HG03139 (cell line): ENCODE data around the gene ACP1.
A peak's percentile ranks its signal among the peaks of the same experiment; 100 is the strongest.

Source experiments
- ATAC-seq: cut with Tn5 transposase; IDR thresholded peaks from one replicate; pipeline ENCODE4 v1.9.1; 2021; ENCODE audit not compliant: unreplicated experiment

Gene ACP1

GRCh38 chr2:254241-254640, 10.5 kb upstream of the ACP1 start:
- no peak for ATAC-seq

DNA sequence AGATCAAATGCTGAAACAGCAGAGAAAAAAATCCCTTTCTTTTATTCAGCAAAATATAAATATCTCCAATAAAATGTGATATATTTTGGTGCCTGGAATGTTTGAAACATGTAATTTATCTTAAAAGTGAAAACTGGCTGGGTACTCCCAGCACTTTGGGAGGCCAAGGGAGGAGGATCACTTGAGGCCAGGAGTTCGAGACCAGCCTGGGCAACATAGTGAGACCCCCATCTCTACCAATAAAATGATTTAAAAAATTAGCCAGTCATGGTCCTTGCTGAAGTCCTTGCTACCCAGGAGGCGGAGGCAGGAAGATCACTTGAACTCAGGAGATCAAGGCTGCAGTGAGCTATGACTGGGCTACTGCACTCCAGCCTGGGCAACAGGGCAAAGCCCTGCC, 9.6 kb upstream of the ACP1 start:
- ATAC-seq = no peak

DNA sequence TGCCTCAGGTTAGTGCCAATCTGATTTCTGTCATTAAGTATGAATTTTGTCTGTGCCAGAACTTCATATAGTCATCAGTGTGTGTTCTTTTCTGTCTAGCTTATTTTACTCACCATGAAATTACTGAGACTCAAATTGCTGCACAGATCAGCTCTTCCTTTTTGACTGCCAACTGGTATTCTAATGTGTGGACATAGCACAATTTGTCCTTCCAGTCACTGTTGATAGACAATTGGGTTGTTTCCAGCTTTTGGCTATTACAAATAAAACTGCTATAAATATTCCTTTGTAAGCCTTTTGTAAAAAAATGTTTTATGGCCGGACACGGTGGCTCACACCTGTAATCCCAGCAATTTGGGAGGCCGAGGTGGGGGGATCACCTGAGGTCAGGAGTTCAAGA, 8.7 kb upstream of the ACP1 start:
- no peak for ATAC-seq

DNA sequence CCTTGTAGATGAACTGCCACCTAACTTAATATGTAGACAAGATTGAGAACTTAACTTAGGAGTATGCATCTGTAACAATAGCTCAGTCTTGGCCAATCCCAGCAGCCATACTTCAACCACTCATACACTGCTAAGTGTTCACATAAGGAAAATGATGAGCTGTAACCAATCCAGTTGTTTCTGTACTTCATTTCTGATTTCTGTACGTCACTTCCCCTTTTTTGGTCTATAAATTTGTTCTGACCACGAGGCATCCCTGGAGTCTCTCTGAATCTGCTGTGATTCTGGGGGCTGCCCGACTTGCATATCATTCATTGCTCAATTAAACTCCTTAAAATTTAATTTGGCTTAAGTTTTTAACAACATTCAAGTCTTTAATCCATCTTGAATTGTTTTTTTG, 7.3 kb upstream of the ACP1 start:
- ATAC-seq = no peak

GRCh38 chr2:257842-258241, 6.9 kb upstream of the ACP1 start:
- no peak for ATAC-seq

GRCh38 chr2:258933-259332, 5.8 kb upstream of the ACP1 start:
- no peak for ATAC-seq

DNA sequence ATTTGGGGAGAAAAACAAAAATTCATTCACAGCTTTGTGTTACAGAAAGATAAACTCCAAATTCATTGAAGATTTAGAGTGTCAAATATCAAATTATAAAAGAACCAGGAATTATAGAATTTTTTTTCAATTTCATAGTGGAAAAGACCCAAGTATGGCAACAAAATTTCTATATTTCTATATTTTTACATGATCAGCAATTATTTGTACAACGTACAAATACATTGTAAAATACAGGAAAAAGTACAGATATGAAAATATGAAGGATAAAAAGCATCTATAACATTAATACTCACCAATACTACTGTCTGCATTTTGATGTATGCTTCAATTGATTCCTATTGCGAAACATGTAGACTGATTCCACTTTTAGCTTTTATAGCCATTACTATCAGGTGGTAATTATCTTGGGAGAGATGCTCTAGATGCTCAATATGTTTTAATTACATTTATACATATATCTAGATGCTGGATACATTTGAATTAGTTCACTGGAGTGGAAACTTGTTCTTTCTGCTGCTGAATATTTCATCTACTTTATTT, 4.9 kb upstream of the ACP1 start:
- no peak for ATAC-seq

- ATAC-seq = no peak
Measured at GRCh38 chr2:260507-261161, 4.1 kb upstream of the ACP1 start.

- no peak for ATAC-seq
Measured at GRCh38 chr2:262117-262516, 2.6 kb upstream of the ACP1 start.

DNA sequence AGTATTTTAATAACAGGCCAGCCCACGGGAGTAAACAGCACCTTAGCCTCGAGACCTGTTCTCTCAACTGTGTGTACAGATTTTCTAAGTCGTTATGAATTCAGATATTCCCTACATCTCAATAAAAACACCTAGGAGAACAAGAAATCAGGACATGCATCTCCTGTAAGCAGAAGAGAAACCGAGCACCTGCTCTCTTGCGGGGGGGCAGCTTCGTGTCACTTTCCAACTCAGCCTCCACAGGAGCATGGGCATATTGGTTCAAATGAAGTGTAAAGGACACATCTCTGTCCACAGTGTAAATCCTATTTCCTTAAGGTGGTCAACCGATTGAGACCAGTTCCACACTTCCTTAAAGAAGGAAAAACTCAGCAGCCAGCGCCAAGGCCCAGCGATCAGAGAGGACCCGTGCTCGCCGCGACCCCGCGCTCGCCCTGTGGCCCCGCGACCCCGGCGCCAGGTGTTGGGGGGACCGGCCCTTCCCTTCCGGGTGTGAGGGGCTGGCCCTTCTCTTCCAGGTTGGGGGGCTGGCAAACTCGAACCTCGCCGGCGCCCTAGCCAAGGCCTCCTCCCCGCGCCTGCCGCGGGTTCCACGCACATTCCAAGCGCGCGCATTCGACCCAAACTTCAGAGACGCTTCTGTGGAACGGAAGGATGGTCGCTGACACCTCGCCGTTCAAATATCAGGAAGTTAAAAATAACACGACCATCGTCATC, 1.6 kb upstream of the ACP1 start:
- no peak for ATAC-seq

DNA sequence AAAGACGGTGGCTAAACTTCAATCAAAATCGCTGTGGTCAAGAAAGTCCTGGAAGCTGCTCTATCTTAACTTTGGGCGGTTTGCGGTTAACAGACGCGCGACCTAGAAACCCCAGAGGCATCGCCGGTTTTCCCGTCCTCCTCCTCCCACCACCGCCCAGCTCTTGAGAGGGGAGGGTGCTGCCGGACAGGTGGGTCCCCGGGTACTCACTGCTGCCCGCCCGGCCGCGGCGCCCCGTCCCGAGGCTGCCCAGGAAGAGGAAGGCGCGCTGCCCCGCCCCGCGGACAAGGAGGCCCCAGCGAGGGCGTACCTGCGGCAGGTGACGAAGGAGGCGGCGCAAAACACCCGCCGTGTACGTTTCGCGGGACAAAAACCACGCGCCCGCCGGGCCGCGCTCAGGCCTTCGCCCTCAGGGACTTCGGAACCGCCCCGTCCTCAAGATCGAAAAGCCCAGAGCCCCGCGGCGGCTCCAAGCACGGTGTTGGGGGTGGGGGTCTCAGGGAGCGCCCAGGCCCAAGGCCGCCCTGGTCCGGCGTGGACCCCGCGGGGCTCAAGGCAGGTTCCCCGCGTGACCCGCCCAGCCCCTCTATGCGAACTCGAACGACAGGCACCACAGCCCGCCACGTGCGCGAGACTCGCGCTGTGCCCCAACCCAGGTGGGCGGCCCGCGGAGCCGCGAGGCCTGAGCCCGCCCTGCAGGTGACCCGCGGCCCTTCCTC, 814 bp upstream of the ACP1 start, which contains the start of gene SH3YL1:
Gene SH3YL1 (minus strand): TSS at position 259 of the 719 bp plus-strand sequence. CDS start 48 bp downstream, at position 211.
- peak; percentile 11 for ATAC-seq

DNA sequence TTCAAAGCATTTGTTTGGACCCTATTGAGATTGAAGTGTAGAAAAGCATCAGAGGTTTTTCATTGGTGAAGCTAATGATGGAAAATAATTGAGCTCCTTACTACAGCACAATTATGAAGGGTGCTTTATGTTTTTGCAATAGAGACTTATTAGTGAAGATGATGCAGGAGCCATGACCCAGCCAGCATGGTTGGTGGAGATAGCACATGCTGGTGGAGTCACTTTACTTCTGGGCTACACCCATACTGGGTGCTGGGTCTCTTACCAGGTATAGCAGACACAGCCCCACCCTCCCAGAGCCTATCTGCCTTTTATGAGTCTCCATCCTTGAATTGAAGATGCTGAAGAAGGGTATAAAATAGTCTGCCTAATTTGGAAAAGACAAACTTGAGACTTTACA, 3.6 kb downstream of the ACP1 start:
- ATAC-seq = no peak

DNA sequence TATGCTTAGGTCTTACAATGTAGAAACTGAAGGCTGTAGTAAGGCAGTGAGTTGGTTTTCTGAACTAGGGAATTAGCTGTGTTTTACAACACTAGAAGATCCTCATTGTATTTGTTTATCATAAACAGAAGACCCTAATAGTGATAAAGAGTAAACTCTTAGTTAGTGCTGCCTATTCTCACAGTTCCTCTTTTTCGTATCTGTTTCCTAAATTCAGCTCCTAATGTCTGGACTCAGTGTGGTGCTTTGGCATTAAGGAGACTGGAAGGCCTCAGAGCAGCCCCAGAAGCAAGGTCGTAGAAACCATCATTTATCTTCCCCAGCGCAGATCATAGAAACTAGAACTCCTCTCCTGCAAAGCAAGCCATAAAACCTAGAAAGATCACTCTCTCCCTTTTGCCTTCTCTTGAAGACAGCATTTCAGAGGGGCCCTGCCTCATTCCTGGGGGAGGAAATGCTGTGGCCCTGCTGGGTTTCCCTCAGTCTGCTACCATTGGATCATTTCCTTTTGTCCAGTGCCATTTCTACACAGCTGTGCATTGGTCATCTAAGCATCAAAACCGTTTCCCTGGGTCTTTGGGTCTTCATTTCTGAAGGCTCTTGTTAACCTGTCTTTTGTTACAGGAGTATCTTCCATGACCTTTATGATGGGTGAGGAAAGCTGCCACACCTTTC, 4.7 kb downstream of the ACP1 start:
- no peak for ATAC-seq

DNA sequence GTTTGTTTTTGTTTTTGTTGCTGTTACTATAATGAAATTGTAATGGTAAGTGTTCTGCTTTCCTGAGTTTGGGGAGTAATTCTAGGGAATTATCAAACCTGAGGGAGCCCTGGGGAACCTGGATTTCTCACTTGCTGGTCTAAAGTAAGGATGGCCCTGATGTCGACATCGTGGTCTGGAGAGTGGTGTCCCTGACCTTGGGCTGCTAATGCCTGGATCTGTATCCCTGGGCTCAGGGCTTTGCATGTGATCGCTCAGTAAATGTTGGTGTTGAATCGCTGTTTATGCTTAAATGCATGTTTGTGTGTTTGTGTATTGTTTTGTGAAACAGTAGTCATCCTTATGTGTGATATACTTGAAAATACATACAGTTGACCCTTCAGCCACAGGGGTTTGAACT, 6.1 kb downstream of the ACP1 start:
- ATAC-seq = no peak

DNA sequence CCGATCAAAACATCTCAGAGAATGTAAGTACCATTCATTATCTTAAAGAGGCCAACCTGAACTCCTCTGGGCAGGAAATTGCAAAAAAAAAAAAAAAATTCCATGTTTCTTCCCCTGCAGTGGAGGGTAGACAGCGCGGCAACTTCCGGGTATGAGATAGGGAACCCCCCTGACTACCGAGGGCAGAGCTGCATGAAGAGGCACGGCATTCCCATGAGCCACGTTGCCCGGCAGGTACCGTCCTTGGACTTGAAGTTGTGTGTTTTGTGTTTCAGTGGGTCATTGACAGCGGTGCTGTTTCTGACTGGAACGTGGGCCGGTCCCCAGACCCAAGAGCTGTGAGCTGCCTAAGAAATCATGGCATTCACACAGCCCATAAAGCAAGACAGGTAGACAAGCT, 7.2 kb downstream of the ACP1 start:
- ATAC-seq = no peak

DNA sequence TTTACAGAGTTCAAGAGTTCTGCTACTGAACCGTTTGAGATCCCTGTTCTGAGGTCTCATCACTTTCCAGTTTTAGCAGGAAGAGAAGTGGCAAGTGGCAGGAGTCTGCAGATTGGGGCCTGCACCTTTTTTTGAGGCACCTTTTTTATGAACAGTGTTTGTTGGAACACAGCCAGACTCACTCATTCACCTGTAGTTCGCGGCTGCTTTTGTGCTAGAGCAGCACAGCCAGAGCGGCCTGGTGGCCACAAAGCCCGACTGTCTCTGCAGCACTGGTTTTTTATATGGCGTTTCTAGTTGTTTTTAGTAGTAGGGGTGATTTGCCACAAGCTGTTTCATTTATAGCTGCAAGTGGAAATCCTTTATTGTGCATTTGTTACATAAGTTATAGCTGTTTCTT, 8.6 kb downstream of the ACP1 start:
- ATAC-seq = no peak

DNA sequence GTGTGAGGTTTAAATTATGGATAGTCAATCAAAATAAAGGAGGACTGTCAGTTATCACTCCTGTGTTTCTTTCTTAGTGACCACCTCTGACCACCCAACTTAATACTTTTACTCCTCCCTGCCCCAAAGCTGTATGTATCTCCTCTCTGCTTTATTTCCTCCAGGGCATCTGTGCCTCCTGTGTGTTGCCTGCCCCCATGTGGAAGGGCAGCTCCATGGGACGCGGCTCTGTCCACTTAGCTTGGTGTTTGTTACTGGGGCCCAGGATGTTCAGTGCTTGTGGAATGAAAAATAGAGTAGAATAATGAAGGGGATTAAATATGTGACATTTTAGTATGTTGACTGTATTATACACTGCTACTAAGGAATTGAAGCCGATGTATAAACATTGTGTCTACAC, 9.8 kb downstream of the ACP1 start:
- ATAC-seq = no peak

DNA sequence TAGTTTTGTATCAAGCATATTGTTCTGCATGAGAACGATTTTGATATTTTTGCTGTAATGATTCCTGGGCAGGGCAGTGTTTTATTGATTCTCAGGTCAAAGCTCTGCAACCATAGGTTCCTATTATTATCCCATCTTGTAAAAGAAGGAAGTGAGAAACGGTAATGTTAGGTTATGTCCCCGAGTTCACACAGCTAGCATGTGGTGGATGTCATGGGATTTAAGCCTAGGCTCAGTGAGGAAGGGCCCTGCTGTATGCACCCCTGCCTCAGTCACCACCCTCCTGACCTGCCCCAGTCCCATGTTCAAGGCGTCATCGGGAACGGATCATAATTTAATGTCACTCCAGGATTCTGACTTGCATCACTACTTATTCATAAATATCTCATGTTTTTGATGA, 10.7 kb downstream of the ACP1 start:
- peak; percentile 85 for ATAC-seq

GRCh38 chr2:278312-278926, 13.7 kb downstream of the ACP1 start:
- ATAC-seq = no peak

DNA sequence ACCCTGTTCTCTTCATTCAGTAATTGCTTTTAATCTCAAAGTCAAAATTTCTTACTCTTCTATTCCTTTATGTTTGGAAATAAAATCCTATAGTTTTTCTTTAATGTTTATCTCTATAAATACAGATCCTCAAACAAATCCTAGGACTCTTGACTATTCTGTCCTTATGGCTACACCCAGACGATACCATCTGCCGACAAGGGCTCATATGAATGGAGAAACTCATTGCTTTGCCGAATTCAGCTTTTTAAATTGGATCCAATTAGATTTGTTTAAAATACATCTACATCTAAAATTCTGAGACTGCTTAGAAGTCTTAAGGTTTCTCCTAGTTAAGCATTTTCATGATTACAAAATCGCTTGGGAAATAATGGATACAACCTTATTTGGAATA, 14.2 kb downstream of the ACP1 start:
- no peak for ATAC-seq

DNA sequence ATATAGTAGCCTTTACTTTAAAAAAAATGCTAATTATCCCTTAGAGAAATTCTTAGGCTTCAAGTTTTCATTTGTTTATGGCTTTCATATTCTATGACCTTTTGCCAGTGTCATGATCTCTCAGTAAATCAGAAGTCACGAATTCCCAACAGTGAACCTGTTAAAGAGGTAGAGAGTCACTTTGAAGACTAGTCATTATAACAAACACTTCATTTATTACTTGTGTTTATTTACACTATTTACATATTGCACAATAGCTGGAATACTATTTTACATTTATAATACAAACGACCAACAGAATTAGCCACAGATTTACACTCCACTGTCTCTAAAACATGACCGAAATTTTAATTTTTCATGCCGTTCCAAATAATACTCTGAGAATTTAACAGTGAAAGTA, 14.6 kb downstream of the ACP1 start:
- ATAC-seq = no peak
